ENCODE results near the gene GRIP2.

Gene GRIP2

GRCh38 chr3:14561051-14561960 lies 21.2 kb upstream of the GRIP2 start:
- no peak for DNase-seq

GRCh38 chr3:14560110-14560509 lies 20.0 kb upstream of the GRIP2 start:
- DNase-seq: no peak

GRCh38 chr3:14558029-14558428 lies 17.9 kb upstream of the GRIP2 start:
- DNase-seq: no peak

GRCh38 chr3:14555835-14556234 lies 15.7 kb upstream of the GRIP2 start:
- DNase-seq: no peak

- no peak for DNase-seq
Observed at GRCh38 chr3:14554715-14555114, 14.6 kb upstream of the GRIP2 start.

GRCh38 chr3:14553871-14554270 lies 13.7 kb upstream of the GRIP2 start:
- no peak for DNase-seq

- no peak for DNase-seq
Observed at GRCh38 chr3:14552717-14553116, 12.6 kb upstream of the GRIP2 start.

GRCh38 chr3:14552041-14552648 lies 12.0 kb upstream of the GRIP2 start:
- DNase-seq: no peak

- no peak for DNase-seq
Observed at GRCh38 chr3:14550651-14551611, 10.8 kb upstream of the GRIP2 start.

- DNase-seq: no peak
Observed at GRCh38 chr3:14550181-14550580, 10.0 kb upstream of the GRIP2 start.

GRCh38 chr3:14549256-14549919 lies 9.2 kb upstream of the GRIP2 start:
- no peak for DNase-seq

GRCh38 chr3:14548321-14548729 lies 8.2 kb upstream of the GRIP2 start:
- no peak for DNase-seq

- DNase-seq: no peak
Observed at GRCh38 chr3:14547693-14548092, 7.6 kb upstream of the GRIP2 start.

GRCh38 chr3:14546041-14546440 lies 5.9 kb upstream of the GRIP2 start:
- DNase-seq: no peak

- DNase-seq: no peak
Observed at GRCh38 chr3:14545251-14545635, 5.1 kb upstream of the GRIP2 start.

- DNase-seq: no peak
Observed at GRCh38 chr3:14544282-14545250, 4.4 kb upstream of the GRIP2 start.

GRCh38 chr3:14543446-14543845 lies 3.3 kb upstream of the GRIP2 start:
- DNase-seq: no peak

- DNase-seq: no peak
Observed at GRCh38 chr3:14542656-14543055, 2.5 kb upstream of the GRIP2 start.

- DNase-seq: no peak
Observed at GRCh38 chr3:14541646-14542045, 1.5 kb upstream of the GRIP2 start.

GRCh38 chr3:14540821-14541385 lies 761 bp upstream of the GRIP2 start:
- DNase-seq: no peak

- DNase-seq: no peak
Observed at GRCh38 chr3:14539384-14539741, 779 bp downstream of the GRIP2 start.
